GM23248 (cell line): ENCODE measurements around the gene HMCES. TPM values are rescaled to one million over a fixed set of nuclear protein-coding genes. Genes with fewer than 3 reads are reported as not detected.

Experiments
- DNase-seq: peaks from one replicate; pipeline ENCODE4 v3.0.0-alpha.2; 2015
- H2AFZ ChIP-seq: fragments of 200-600 bp; sonication (generic); 2 replicates; pipeline ENCODE4 v1.6.1; 2016; ENCODE audit warnings: antibody characterized with exemption
- H3F3A ChIP-seq: fragments of 200-600 bp; sonication (generic); 2 replicates; pipeline ENCODE4 v1.6.1; 2016; ENCODE audit warnings: mild to moderate bottlenecking, antibody characterized with exemption, mixed run types; ENCODE audit not compliant: insufficient read depth
- H3K27ac ChIP-seq: fragments of 200-600 bp; sonication (generic); 2 replicates; pipeline ENCODE4 v1.5.1; 2016; ENCODE audit warnings: mild to moderate bottlenecking
- H3K27me3 ChIP-seq: fragments of 200-600 bp; sonication (generic); replicated peaks from 2 replicates; pipeline ENCODE4 v1.6.1; 2016; ENCODE audit warnings: mild to moderate bottlenecking; ENCODE audit not compliant: insufficient read depth
- H3K36me3 ChIP-seq: fragments of 200-600 bp; sonication (generic); 2 replicates; pipeline ENCODE4 v1.6.1; 2016; ENCODE audit warnings: low read depth, mild to moderate bottlenecking
- H3K4me1 ChIP-seq: fragments of 200-600 bp; sonication (generic); 2 replicates; pipeline ENCODE4 v1.6.1; 2016; ENCODE audit warnings: mild to moderate bottlenecking; ENCODE audit not compliant: insufficient read depth
- H3K4me2 ChIP-seq: fragments of 200-600 bp; sonication (generic); one replicate; pipeline ENCODE4 v1.6.1; 2016; ENCODE audit warnings: mild to moderate bottlenecking; ENCODE audit not compliant: unreplicated experiment
- H3K4me3 ChIP-seq: fragments of 200-600 bp; sonication (generic); 2 replicates; pipeline ENCODE4 v1.5.1; 2016; ENCODE audit warnings: mild to moderate bottlenecking
- H3K79me2 ChIP-seq: fragments of 200-600 bp; sonication (generic); 2 replicates; pipeline ENCODE4 v1.6.1; 2016; ENCODE audit warnings: mild to moderate bottlenecking; ENCODE audit not compliant: insufficient read depth
- H3K9ac ChIP-seq: fragments of 200-600 bp; sonication (generic); 2 replicates; pipeline ENCODE4 v1.6.1; 2016; ENCODE audit warnings: mild to moderate bottlenecking
- H3K9me2 ChIP-seq: fragments of 200-600 bp; sonication (generic); 2 replicates; pipeline ENCODE4 v1.6.1; 2016; ENCODE audit warnings: mixed run types, mild to moderate bottlenecking, moderate library complexity; ENCODE audit not compliant: insufficient read depth
- H3K9me3 ChIP-seq: fragments of 200-600 bp; sonication (generic); one replicate; pipeline ENCODE4 v1.6.1; 2017; ENCODE audit warnings: low read depth
- H4K20me1 ChIP-seq: fragments of 200-600 bp; sonication (generic); 2 replicates; pipeline ENCODE4 v1.6.0; 2016; ENCODE audit not compliant: insufficient read depth
- EZH2 ChIP-seq: fragments of 200-600 bp; sonication (generic); IDR thresholded peaks from 2 replicates; pipeline ENCODE4 v1.6.1; 2018; ENCODE audit warnings: antibody characterized with exemption, mild to moderate bottlenecking; ENCODE audit not compliant: insufficient read depth, poor library complexity, severe bottlenecking
- EZH2phosphoT487 ChIP-seq: fragments of 200-600 bp; sonication (generic); IDR thresholded peaks from 2 replicates; pipeline ENCODE4 v1.6.1; 2018; ENCODE audit warnings: antibody characterized with exemption, moderate library complexity, mild to moderate bottlenecking, low read depth; ENCODE audit not compliant: insufficient read depth
- WGBS, 2 experiments: methylation state at CpG; one replicate each; pipeline ENCODE4 v1.1.6; 2015 to 2017; ENCODE audit warnings: low lambda C conversion rate in 2 of 2, low coverage in 1 of 2; ENCODE audit errors: missing lambda C conversion rate in 2 of 2; 5-methylcytosine and 5-hydroxymethylcytosine counted together
- in situ Hi-C: fragments of 300-500 bp; cut with MboI; formaldehyde crosslinking; loops from 2 replicates; pipeline ENCODE4 v1.15.0; 2020
- microRNA-seq: library from miRNA; unstranded; fragments of <30 nt; microRNA quantifications from one replicate; pipeline ENCODE4, GENCODE V29; 2016; ENCODE audit warnings: borderline number of aligned reads
- polyA plus RNA-seq: library from polyadenylated mRNA; unstranded; fragments of >200 nt; fragmentation: Nextera tagmentation; extraction: Ambion mirVana; gene quantifications from 2 replicates; pipeline ENCODE4 v1.2.1, GENCODE V29; 2016
- small RNA-seq: library from RNA; depleted of rRNA; stranded (forward); fragments of <200 nt; gene quantifications from one replicate; pipeline ENCODE3, GENCODE V24; 2014; ENCODE audit warnings: low read depth, low replicate concordance
- total RNA-seq: library from RNA; depleted of rRNA; stranded (reverse); fragments of >200 nt; shearing (Covaris generic); gene quantifications from 2 replicates; pipeline ENCODE4 v1.2.3, GENCODE V29; 2014; rRNA removed

HMCES gene
- total and polyA plus RNA-seq, 2 experiments from 2014 or later: 12.5 to 33.2 TPM

DNA sequence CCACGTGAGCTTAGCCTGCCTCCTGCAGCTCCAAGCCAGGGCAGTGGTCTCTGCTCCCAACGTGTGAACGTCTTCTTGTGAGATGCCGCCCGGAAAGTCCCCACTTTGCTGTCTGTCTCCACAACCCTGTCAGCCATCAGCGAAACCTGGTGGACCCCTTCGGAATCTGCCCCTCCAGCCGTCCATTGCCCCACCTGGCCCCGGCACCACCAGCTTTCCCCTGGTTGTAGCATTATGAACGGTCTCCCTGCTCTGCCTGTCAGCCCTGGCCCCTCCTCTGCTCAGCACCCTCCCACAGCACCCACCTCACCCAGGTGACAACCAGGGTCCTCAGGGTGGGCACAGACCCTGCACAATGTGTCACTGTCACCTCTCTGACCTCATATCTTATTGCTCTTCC lies 71.1 kb downstream of the HMCES start:
- H3K4me1 ChIP-seq: no peaks in the 10 kb centered on the region
- 73 to 88% methylated on average over 10 of the region's 10 CpGs for WGBS, 2 experiments
- no peak overlapping the region for H3K4me3 ChIP-seq

GRCh38 chr3:129352045-129352444 lies 73.4 kb downstream of the HMCES start:
- DNase-seq: no peak
- H4K20me1 ChIP-seq: no peaks in the 10 kb centered on the region
- H3F3A ChIP-seq: no peaks in the 10 kb centered on the region
- H3K27ac ChIP-seq: no peak overlapping the region
- no peaks in the 10 kb centered on the region for H3K27me3 ChIP-seq
- TF ChIP-seq EZH2: no peak
- no peaks in the 10 kb centered on the region for H3K4me1 ChIP-seq
- no peak overlapping the region for H2AFZ ChIP-seq
- no peaks in the 10 kb centered on the region for H3K9me3 ChIP-seq
- in situ Hi-C loops: no loop called here
- no peaks in the 10 kb centered on the region for H3K9me2 ChIP-seq
- no peaks in the 10 kb centered on the region for H3K36me3 ChIP-seq
- 64 to 69% methylated on average over 7 to 8 of the region's 8 CpGs for WGBS, 2 experiments
- no peak overlapping the region for H3K9ac ChIP-seq
- no peak overlapping the region for H3K4me3 ChIP-seq
- no peaks in the 10 kb centered on the region for H3K79me2 ChIP-seq
- H3K4me2 ChIP-seq: no peak overlapping the region

More for the DNA sequence above, 71.1 kb downstream of the HMCES start:
- DNase-seq: no peak
- Histone ChIP-seq H3K9me2 (no peaks in the 10 kb centered on the region), H3F3A (no peaks in the 10 kb centered on the region), H3K79me2 (no peaks in the 10 kb centered on the region), H3K27me3 (no peaks in the 10 kb centered on the region), H2AFZ (no peak overlapping the region), H3K36me3 (no peaks in the 10 kb centered on the region), H3K9me3 (no peaks in the 10 kb centered on the region), H4K20me1 (no peaks in the 10 kb centered on the region), H3K4me2 (no peak overlapping the region), H3K27ac (no peak overlapping the region), H3K9ac (no peak overlapping the region)
- in situ Hi-C loops: no loop called here
- TF ChIP-seq EZH2: no peak
- no peak for TF ChIP-seq EZH2phosphoT487

DNA sequence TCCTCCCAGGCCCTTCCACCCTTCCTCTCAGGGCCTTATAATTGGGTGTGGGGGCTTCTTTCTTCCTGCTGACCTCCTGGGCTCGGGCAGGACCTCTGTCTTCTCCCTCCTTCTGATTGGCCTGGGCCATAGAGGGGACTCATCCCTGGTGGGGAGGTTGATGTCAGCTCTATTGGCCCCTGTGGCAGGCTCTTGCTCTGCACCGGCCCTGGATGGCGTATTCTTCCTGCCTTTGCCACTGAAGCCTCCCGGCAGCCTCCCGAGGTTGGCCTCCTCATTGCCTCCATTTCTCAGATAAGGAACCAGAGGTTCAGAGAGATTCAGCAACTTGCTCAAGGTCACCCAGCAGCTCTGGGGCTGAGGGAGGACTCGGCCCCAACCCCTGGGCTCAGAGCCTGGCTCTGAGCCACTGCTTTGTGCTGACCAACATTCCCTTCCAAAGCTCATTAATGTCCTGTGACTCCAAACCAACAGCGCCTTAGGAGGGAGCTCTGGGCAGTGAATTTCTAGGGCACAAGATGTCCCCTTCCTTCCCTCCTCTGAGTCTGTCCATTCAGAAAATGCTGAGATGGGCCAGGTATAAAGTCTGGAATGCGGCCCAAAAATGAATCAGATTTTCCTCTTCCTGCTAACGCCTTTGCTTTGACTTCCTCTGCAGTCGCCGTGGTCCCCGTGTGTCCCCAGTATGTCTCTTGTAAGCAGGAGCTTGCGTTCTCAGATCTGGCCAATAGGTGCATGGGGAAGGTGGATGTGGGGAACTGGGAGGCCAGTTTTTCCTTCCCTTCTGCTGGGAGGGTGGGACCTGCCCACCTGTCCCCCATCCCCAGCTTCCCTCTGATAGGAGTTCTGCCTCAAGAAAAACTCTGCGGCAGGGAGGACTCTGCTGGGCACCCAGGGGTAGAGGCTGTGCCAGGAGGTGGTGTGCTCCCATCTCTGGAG lies 74.2 kb downstream of the HMCES start:
- H3K9ac ChIP-seq: no peak overlapping the region
- no peaks in the 10 kb centered on the region for H3K9me3 ChIP-seq
- in situ Hi-C loops: no loop called here
- H3K27ac ChIP-seq: no peak overlapping the region
- DNase-seq: no peak
- no peak overlapping the region for H3K4me3 ChIP-seq
- no peak overlapping the region for H2AFZ ChIP-seq
- H3F3A ChIP-seq: no peaks in the 10 kb centered on the region
- no peaks in the 10 kb centered on the region for H4K20me1 ChIP-seq
- WGBS, 2 experiments: 62 to 65% methylated on average over 13 to 14 of the region's 14 CpGs
- H3K36me3 ChIP-seq: no peaks in the 10 kb centered on the region
- H3K4me1 ChIP-seq: no peaks in the 10 kb centered on the region
- H3K27me3 ChIP-seq: no peaks in the 10 kb centered on the region
- no peak overlapping the region for H3K4me2 ChIP-seq
- H3K79me2 ChIP-seq: no peaks in the 10 kb centered on the region
- TF ChIP-seq EZH2 (no peak), EZH2phosphoT487 (no peak)
- H3K9me2 ChIP-seq: no peaks in the 10 kb centered on the region

- Histone ChIP-seq H2AFZ (no peak overlapping the region), H3K9ac (no peak overlapping the region), H4K20me1 (no peaks in the 10 kb centered on the region), H3K79me2 (no peaks in the 10 kb centered on the region), H3K9me3 (no peaks in the 10 kb centered on the region), H3K27ac (no peak overlapping the region), H3K4me1 (no peaks in the 10 kb centered on the region), H3K36me3 (no peaks in the 10 kb centered on the region), H3K4me2 (no peak overlapping the region), H3K27me3 (no peaks in the 10 kb centered on the region), H3K4me3 (no peak overlapping the region), H3F3A (no peaks in the 10 kb centered on the region), H3K9me2 (no peaks in the 10 kb centered on the region)
- no peak for TF ChIP-seq EZH2
- no peak for TF ChIP-seq EZH2phosphoT487
- DNase-seq: no peak
- in situ Hi-C loops: no loop called here
- 46 to 55% methylated on average over 5 of the region's 5 CpGs for WGBS, 2 experiments
Measured at GRCh38 chr3:129353589-129353941, 74.9 kb downstream of the HMCES start.

Small RNA genes within 50 kb of the gene (microRNA-seq; reads per million reads assigned to microRNA genes)
- gene MIR6826: not detected

Small RNA genes within 50 kb of the gene (small RNA-seq; reads per million reads assigned to genes)
- gene MIR6826: not detected

Other genes starting within 250 kb of the HMCES start
- gene GP9, start 218.1 kb upstream of the HMCES start, total RNA-seq: not detected in 2 replicates
- not detected in 2 replicates for gene GP9, start 218.1 kb upstream of the HMCES start, polyA plus RNA-seq
- 19.7 and 21.6 TPM in 2 replicates for gene RAB43, start 157.1 kb upstream of the HMCES start, total RNA-seq
- 6.0 and 6.9 TPM in 2 replicates for gene RAB43, start 157.1 kb upstream of the HMCES start, polyA plus RNA-seq
- gene ISY1, start 117.8 kb upstream of the HMCES start, total RNA-seq: 28.3 and 33.8 TPM in 2 replicates
- 51.3 and 51.9 TPM in 2 replicates for gene ISY1, start 117.8 kb upstream of the HMCES start, polyA plus RNA-seq
- 224 and 240 TPM in 2 replicates for gene CNBP, start 95.0 kb upstream of the HMCES start, total RNA-seq
- 373 and 386 TPM in 2 replicates for gene CNBP, start 95.0 kb upstream of the HMCES start, polyA plus RNA-seq
- gene COPG1, start 29.3 kb upstream of the HMCES start, total RNA-seq: 298 and 328 TPM in 2 replicates
- 254 and 265 TPM in 2 replicates for gene COPG1, start 29.3 kb upstream of the HMCES start, polyA plus RNA-seq
- gene EFCAB12, start 149.8 kb downstream of the HMCES start, total RNA-seq: not detected in 2 replicates
- gene EFCAB12, start 149.8 kb downstream of the HMCES start, polyA plus RNA-seq: not detected in 2 replicates
- 27.2 and 49.8 TPM in 2 replicates for gene MBD4, start 161.1 kb downstream of the HMCES start, total RNA-seq
- 36.2 and 36.8 TPM in 2 replicates for gene MBD4, start 161.1 kb downstream of the HMCES start, polyA plus RNA-seq
- 16.3 and 25.4 TPM in 2 replicates for gene IFT122, start 161.4 kb downstream of the HMCES start, total RNA-seq
- 13.5 and 16.1 TPM in 2 replicates for gene IFT122, start 161.4 kb downstream of the HMCES start, polyA plus RNA-seq
- gene RHO, start 249.8 kb downstream of the HMCES start, total RNA-seq: not detected in 2 replicates
- gene RHO, start 249.8 kb downstream of the HMCES start, polyA plus RNA-seq: not detected in 2 replicates